Epithelial cell of prostate (primary cell): ENCODE measurements around the gene RUSC1.
A peak's percentile ranks its signal among the peaks of the same experiment; 100 is the strongest.

ENCODE experiments used
- DNase-seq: peaks from one replicate; pipeline ENCODE4 v3.0.0-alpha.2; 2011; ENCODE audit warnings: low read depth, low spot score
- H3K27ac ChIP-seq: fragments of 450-650 bp; 2 replicates; pipeline ENCODE4 v1.5.1; 2017; ENCODE audit warnings: mild to moderate bottlenecking

RUSC1 gene

DNA sequence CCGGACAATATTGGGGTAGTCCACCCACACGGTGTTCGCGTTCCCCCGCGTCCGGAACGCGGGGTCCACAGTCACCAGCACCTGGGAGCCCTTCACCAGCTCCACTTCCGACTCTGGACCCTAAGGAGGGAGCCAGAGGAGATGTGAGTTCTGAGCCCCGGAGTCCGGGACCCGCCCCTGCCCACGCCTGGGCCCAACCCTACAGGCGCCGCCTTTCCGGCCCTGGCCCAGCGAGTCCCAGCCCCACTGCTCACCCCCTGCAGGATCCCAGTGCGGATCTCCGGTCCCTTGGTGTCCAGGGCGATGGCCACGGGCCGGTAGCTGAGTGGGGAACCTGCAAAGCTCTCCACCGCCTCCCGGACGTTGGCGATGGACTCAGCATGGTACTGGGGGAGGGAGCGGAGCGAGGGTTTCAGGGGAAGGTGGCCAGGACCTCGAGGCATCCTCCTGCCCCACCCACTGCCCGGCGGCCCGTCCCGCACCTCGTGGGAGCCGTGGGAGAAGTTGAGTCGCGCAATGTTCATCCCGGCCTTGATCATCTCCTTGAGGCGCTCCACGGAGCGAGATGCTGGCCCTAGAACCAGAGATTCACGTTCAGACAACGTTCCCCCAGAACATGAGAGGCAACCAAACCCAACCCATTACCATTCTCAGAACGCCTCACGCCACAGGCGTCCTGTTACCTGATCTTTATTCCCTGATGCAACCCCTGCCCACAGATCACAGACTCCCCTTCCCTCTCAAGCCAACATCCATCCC, 25.3 kb upstream of the RUSC1 start:
- H3K27ac ChIP-seq, result no peak overlapping the region
- DNase-seq, result no peak

DNA sequence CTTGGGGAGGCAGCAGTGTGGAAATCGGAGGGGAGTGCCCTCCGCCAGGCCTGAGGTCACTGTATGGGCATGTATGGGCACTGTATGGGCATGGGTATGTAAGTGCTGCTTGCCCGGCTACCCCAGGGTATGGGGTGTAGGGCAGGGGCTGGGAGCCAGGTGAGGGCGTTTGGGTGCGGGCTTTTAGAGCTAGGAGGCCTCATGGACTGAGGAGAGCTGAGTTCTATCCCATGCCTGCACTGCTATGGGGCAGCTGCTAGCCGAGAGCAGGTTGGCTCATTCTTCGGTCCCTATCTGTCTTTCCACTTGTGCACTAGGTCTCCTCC, 24.8 kb upstream of the RUSC1 start:
- H3K27ac ChIP-seq, result no peak overlapping the region
- DNase-seq, result no peak

DNA sequence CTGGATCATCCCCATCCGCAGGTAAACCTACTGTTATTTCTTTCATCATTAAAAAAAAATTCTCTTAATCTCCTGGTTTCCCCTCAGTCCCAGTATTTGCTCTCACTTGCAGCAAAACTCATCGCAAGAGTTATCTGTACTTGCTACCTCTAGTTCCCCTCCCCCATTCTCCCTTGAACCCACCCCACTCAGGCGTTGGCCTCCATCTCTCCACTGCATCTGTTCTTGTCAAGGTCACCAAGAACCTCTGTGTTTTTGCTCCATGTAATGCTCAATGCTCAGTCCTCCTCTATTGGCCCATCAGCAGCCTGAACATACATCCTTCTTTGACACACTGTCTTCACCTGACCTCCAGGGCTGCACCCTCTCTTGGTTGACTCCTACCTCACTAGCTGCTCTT, 24.0 kb upstream of the RUSC1 start:
- H3K27ac ChIP-seq, result no peak overlapping the region
- DNase-seq, result no peak

DNA sequence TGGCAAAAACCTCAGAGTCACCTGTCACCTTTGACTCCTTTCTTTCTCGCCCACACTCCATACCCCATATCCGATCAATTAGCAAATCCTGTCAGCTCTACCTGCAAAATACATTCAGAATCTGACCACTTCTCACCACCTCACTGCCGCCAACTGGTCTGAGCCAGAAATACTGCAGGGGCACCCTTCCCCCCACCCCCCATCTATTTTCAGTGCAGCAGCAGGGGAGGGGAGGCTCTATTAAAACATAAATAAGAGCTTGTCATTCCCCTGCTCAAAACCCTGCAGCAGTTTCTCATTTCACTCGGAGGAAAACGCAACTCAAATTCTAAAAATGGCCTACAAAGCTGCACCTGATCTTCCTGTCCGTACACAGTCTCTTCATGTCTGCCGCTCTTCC, 23.3 kb upstream of the RUSC1 start:
- no peak for DNase-seq
- H3K27ac ChIP-seq, result no peak overlapping the region

DNA sequence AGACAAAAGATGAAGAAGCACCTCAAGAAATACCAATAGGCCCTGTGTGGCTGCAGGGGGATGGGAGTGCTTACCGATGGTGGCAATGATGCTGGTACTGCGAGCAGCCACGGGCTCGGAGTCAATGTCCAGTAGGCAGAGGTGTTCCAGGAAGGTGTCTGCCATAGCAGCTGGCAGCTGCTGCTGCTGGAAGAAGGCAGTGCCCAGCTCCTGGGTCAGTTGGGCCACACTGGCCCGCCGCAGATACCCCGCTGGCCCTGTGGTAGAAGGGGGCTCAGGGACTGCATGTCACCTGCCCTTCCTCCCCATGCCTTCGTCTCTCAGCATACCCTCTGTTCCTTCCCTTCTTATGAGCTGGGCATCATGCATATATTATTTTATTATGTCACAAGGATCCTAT, 20.7 kb upstream of the RUSC1 start:
- DNase-seq, result no peak
- H3K27ac ChIP-seq, result no peak overlapping the region

DNA sequence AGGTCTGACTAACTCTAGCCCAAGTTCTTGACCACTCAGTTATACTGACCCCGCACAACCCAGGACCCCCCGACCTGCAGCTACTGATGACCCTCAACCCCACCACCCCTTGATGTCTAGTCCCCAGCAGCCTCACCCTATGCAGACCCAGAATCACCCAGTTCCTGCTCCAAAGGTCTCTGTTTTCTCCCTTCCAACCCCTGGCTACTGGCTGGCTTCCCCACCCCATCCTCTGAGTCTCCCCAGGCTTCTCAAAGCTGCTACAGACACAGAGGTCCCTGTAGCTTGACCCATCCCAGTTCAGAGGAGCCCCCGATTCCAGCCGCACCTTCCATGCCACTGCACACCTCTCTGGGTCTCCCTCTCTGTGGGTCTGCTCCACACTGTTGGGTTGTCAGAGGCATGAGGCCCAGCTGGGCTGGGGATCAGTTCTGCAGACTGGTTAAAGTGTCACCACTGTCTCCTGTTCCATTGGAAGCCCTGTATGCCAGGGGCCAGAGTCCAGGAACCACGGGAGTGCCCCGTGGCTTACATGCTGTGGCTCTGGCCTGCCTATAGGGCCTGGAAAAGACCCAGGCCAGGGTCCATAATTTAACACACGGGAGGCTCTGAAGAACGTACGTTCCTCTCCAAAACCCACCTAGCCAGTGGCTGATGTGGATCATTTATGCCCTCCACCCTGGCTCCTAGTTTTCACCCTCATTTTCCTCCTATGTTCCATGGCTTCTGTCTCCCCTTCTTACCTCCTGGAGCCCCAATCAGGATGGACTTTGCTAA, 20.0 kb upstream of the RUSC1 start:
- no peak for DNase-seq
- no peak overlapping the region for H3K27ac ChIP-seq

DNA sequence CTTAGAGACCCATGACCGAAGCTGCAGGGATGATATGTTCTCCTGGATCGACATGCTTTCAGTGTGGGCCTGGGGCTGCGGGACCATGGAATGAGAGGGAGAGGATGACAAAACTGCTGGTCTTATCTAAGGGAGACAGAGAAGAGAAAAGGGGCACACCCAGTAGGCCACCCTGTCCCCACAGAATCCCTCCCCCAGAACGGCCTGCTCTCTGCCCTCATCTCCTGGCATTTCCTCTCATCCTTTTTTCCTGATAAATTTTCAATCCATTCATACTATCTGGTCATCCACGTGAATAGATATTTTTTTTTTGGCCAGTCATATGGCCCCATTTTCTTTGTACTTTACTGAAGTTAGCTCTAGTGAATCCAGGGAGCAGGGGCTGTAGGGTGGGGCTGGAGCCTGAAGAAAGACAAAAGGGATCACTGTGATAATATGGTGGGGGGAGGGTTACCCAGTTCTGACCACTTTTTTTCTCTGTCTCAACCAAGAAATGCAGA, 19.3 kb upstream of the RUSC1 start, which contains the start of gene PKLR:
TSS of gene PKLR (minus strand) at position 97 of the 500 bp plus-strand sequence. CDS start at position 54, 43 bp downstream.
- no peak for DNase-seq
- H3K27ac ChIP-seq, result no peak within 1 kb of the TSS

DNA sequence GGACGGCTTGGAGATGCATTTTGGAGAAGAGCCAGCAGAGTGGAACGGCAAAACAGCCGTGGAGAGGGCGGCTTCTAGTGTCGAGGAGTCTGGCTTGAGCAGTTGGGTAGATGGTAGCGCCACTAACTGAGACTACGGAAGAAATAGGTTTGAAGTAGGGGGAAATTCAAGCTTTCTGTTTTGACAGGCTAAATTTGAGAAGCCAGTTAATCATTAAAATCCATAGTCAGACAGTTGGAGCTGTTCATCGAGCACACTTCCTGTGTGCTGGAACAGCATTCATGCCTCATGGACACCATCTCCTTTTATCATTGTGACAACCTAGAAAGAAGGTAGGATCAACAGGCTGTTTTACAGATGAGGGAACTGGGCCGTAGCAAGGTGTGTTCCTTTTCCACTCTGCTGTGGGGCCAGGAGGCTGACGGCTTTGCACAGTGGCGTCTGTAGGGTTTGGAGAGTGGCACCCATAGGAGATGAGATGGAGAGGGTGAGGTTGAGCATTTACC, 16.1 kb upstream of the RUSC1 start:
- no peak for DNase-seq
- H3K27ac ChIP-seq, result no peak overlapping the region

DNA sequence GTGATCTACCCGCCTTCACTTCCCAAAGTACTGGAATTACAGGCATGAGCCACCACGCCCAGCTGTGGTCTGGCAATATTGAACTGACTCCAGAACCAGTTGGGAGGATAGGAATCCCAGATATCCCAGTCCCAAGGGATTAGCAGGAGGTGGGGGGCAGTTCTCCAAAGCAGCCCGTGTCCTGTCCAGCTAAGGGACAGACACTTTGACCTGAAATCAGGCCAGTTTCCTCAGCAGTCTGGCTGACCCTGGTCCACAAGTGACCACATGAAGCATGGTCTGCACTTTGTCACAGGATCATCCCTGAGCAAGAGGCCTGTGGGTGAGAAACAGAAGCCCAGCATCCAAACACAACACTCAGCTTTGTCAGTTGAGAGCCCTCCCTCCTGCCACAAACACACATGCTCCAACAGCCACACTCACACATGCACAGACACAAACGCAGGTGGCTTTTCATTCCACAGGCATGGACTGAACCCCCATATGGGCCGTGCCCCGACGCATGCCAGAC, 14.8 kb upstream of the RUSC1 start:
- H3K27ac ChIP-seq, result no peak overlapping the region
- no peak for DNase-seq

DNA sequence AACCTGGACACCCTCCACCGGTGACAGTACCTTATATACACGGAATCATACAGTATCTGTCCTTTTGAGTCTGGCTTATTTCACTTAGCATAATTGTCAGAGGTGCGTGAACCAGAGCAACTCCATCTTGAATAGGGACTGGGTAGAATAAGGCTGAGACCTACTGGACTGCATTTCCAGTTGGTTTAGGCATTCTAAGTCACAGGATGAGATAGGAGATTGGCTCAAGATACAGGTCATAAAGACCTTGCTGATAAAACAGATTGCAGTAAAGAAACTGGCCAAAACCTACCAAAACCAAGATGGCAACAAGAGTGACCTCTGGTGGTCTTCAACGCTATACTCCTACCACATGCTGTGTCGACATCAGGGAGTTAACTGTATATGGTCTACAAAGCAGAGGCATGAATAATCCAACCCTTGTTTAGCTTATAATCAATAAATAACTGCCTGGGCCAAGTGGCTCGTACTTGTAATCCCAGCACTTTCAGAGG, 13.4 kb upstream of the RUSC1 start:
- H3K27ac ChIP-seq, result peak overlapping the region; percentile 97
- DNase-seq, result no peak

DNA sequence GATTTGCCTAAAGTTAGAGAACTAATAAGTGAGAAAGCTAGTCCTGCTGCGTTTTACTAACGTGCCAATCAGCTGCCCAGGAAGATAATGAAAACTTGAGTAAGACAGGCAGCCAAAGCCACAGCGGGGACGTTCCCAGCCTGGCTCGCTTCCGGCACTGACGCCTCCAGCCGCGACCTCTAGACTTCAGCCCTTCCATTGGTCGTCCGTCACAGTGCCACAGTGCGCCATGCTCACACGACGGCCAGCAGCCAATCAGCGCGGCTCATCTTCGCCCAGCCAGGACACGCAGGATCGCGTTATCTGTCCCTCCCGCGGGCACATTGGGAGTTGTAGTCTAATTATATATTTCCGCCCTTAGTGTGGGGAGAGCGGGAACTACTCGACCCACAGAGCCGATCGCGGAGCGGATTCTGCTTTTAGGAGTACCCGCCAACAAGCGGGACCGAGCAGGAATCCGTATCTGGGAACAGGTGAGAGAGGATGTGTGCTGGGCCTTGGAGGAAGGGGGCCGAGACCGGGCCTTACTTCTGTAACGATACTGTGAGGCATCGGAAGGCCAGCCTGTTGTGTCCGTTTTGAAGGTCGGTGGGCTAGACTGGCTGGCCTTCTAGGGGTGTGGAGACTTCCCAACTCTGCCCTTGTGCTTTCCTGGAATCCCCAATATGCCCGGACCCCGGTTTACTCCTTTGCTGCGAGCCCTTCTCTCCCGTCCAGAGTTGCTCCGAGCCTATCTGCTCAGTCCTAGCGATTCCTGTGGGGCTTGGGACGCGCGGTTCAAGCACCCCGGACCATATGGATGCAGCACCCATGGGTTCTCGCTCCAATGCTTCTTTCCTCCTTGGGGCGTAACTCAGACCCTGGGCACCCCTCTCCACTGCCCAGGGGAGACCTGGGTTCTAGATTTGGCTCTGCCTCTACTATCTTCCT, 11.9 kb upstream of the RUSC1 start, which contains the start of gene FDPS:
TSS of gene FDPS (plus strand) at position 374 of the 930 bp plus-strand sequence. CDS start 924 bp downstream, outside the sequence.
- peak; percentile 93 for DNase-seq
- H3K27ac ChIP-seq, result peak within 1 kb of the TSS; percentile 97

DNA sequence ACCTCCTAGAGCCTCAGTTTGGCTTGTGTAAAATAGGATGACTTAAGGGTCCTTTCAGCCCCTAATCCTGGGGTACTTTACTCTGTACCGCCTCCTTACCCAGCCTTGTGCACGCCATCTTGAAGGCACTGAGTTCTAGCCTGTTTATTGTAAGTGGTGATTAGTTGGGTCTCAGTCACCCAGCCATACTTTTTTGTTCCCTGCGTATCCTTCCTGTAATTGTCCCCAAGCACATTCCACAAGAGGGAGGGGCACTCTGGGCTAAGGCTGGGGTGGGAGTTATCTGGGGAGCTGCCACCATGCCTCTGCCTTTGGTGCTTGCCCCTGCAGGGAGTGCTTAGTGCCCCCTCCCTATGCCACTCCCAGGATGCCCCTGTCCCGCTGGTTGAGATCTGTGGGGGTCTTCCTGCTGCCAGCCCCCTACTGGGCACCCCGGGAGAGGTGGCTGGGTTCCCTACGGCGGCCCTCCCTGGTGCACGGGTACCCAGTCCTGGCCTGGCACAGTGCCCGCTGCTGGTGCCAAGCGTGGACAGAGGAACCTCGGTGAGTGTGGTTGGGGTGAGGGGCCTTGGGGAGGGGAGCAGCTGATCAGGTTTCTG, 11.2 kb upstream of the RUSC1 start:
- DNase-seq, result no peak
- H3K27ac ChIP-seq, result peak overlapping the region; percentile 97

DNA sequence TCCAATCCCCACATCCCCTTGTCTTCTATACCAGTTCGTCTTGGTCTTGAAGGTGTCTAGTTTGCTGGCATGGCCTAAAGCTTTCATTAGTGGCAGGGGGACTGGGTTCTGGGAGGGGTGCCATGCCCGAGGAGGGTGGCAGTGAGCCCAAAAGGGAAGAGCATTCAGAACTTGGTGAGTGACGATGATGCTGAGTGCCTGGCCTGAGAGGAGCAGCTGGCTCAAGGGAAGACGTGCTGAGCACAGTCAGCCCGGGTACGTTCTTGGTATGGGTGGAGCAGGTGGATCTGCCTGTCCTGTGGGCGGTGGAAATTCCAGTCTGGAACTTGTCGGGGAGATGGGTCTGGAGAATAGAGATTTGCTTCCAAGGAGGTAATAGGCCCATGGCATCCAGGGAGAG, 7.4 kb upstream of the RUSC1 start:
- no peak for DNase-seq
- H3K27ac ChIP-seq, result peak overlapping the region; percentile 56

DNA sequence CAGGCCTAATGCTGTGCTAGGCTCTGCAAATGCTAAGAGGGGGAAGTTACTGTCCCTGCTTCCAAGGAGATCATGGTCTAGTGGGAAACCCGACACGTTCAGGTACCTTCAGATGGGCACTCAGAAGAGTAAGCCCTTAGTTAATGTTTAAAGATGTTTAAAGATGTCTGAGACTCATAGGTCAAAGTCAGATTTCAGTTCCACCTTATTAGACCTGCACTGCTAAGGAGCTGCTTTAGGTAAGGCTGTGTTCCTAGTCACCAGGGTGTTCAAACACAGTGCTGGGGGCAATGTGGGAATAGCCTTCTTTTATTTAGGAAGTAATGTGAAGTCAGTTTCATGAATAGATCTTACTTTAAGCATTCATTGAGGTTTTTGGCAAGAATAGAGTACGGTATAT, 3.8 kb upstream of the RUSC1 start:
- H3K27ac ChIP-seq, result no peak overlapping the region
- DNase-seq, result no peak

DNA sequence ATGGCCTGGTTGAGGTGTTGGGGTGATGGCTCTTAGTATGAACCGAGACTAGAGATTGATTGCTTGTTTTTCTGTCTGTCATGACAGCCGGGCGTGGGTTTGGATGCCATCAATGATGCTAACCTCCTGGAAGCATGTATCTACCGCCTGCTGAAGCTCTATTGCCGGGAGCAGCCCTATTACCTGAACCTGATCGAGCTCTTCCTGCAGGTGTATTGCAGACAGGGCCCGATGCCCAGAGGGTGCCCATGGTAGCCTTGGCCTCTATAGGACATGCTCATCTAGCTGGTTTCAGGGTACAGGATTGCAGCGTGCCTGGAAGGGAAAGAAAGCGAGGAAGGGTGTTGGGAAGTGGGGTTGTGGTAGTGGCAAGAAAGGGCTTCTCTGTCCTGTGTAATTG, 2.6 kb upstream of the RUSC1 start:
- no peak for DNase-seq
- no peak overlapping the region for H3K27ac ChIP-seq

DNA sequence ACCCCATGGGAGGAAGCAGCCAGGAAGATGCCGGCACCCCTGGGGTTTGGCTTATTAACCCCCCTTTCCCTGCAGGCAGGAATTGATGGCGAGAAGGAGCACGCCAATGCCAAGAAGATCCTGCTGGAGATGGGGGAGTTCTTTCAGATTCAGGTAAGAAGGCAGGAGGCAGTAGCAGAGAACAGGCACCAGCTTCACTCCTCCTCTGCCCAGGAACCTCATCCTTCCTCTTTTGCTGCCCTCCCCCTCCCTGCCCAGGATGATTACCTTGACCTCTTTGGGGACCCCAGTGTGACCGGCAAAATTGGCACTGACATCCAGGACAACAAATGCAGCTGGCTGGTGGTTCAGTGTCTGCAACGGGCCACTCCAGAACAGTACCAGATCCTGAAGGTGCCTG, 1.2 kb upstream of the RUSC1 start:
- no peak overlapping the region for H3K27ac ChIP-seq
- DNase-seq, result no peak

DNA sequence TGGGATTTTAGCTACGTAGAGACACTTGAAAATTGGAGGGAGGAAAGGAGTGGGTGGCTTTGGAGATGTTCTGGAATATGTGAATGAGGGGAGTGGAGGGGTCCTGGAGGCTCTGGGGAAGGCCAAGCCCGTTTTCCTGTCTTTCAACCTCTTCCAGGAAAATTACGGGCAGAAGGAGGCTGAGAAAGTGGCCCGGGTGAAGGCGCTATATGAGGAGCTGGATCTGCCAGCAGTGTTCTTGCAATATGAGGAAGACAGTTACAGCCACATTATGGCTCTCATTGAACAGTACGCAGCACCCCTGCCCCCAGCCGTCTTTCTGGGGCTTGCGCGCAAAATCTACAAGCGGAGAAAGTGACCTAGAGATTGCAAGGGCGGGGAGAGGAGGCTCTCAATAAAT, 442 bp upstream of the RUSC1 start:
- no peak for DNase-seq
- H3K27ac ChIP-seq, result no peak overlapping the region

DNA sequence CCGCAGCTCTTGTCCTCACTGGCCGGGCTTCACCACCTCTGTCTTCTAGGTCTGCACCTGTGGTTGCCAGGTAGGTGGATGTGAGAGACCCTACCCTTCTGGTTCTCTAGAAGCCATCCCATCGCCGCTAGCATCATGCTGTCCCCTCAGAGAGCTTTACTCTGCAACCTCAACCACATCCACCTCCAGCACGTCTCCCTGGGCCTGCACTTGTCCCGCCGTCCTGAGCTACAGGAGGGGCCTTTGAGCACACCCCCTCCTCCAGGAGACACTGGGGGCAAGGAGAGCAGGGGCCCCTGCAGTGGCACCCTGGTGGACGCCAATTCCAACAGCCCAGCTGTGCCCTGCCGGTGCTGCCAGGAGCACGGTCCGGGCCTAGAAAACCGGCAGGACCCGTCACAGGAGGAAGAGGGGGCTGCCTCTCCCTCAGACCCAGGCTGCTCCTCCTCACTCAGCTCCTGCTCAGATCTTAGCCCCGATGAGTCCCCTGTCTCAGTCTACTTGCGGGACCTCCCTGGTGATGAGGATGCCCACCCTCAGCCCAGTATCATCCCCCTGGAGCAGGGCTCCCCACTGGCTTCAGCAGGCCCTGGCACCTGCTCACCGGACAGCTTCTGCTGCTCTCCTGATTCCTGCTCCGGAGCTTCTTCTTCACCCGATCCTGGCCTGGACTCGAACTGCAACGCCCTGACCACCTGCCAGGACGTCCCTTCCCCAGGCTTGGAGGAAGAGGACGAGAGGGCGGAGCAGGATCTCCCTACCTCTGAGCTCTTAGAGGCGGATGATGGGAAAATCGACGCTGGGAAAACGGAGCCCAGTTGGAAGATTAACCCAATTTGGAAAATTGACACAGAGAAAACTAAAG, 1.2 kb downstream of the RUSC1 start:
- H3K27ac ChIP-seq, result no peak overlapping the region
- DNase-seq, result no peak

DNA sequence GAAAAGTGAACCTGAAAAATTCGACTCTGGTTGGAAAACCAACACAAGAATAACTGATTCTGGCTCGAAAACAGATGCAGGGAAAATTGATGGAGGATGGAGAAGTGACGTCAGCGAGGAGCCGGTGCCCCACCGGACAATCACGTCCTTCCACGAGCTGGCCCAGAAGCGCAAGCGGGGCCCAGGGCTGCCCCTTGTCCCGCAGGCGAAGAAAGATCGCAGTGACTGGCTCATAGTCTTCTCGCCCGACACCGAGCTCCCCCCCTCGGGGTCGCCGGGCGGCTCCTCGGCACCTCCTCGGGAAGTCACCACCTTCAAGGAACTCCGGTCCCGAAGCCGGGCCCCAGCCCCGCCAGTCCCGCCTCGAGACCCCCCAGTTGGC, 1.9 kb downstream of the RUSC1 start:
- peak overlapping the region; percentile 88 for H3K27ac ChIP-seq
- no peak for DNase-seq
